HL-60 (cell line): ENCODE data around the gene RAX2.

ENCODE experiments used
- DNase-seq, 2 experiments: peaks; one replicate each; pipeline ENCODE4 v3.0.0-alpha.2; 2010 to 2020; ENCODE audit warnings: low read depth in 1 of 2, low spot score in 1 of 2
- H3K27ac ChIP-seq: fragments of 250-450 bp; sonication (Bioruptor Pico); replicated peaks from 2 replicates; pipeline ENCODE4 v1.5.1; 2020; ENCODE audit warnings: mild to moderate bottlenecking, moderate library complexity
- H3K27me3 ChIP-seq: fragments of 250-450 bp; sonication (Bioruptor Pico); 2 replicates; pipeline ENCODE4 v1.5.1; 2021; ENCODE audit warnings: mild to moderate bottlenecking, moderate library complexity; ENCODE audit not compliant: insufficient read depth, poor library complexity, severe bottlenecking
- H3K4me3 ChIP-seq: replicated peaks from 2 replicates; pipeline ENCODE4 v1.5.1; 2011; ENCODE audit warnings: mild to moderate bottlenecking, control low read depth, low read length; ENCODE audit not compliant: insufficient read depth
- CTCF ChIP-seq: IDR thresholded peaks from one replicate; pipeline ENCODE4 v1.5.1; 2011; ENCODE audit warnings: low read length, control low read depth, inconsistent platforms; ENCODE audit not compliant: insufficient read depth
- GABPA ChIP-seq: IDR thresholded peaks from 2 replicates; pipeline ENCODE4 v1.6.1; 2012; ENCODE audit warnings: low read depth
- POLR2AphosphoS5 ChIP-seq: IDR thresholded peaks from 2 replicates; pipeline ENCODE4 v1.6.1; 2012; ENCODE audit warnings: low read depth
- REST ChIP-seq: IDR thresholded peaks from 2 replicates; pipeline ENCODE4 v1.6.1; 2012; ENCODE audit warnings: low read depth; ENCODE audit not compliant: insufficient replicate concordance
- SPI1 ChIP-seq: IDR thresholded peaks from 2 replicates; pipeline ENCODE4 v1.6.1; 2012; ENCODE audit warnings: low read depth, mild to moderate bottlenecking, borderline replicate concordance

Gene RAX2

GRCh38 chr19:3730457-3730958 lies 41.5 kb downstream of the RAX2 start:
- H3K27me3 ChIP-seq: no peaks in the 10 kb centered on the region
- H3K27ac ChIP-seq: no peak overlapping the region
- TF ChIP-seq POLR2AphosphoS5: no peak
- TF ChIP-seq REST: no peak
- no peak for TF ChIP-seq SPI1
- no peak for TF ChIP-seq GABPA
- TF ChIP-seq CTCF: no peak
- no peak overlapping the region for H3K4me3 ChIP-seq
- no peak for DNase-seq

GRCh38 chr19:3725640-3726310 lies 46.3 kb downstream of the RAX2 start:
- no peak for DNase-seq
- no peak for TF ChIP-seq POLR2AphosphoS5
- peaks cover 24% of the 10 kb centered on the region for H3K27me3 ChIP-seq
- H3K4me3 ChIP-seq: no peak overlapping the region
- no peak overlapping the region for H3K27ac ChIP-seq

- DNase-seq: no peak
- Histone ChIP-seq H3K27me3 (peaks cover 30% of the 10 kb centered on the region), H3K4me3 (no peak overlapping the region), H3K27ac (no peak overlapping the region)
- no peak for TF ChIP-seq CTCF
- TF ChIP-seq REST: no peak
- TF ChIP-seq POLR2AphosphoS5: no peak
- TF ChIP-seq GABPA: no peak
- no peak for TF ChIP-seq SPI1
These were observed 46.9 kb downstream of the RAX2 start for GRCh38 chr19:3725121-3725520.

GRCh38 chr19:3723883-3724282 lies 48.1 kb downstream of the RAX2 start:
- DNase-seq: no peak
- Histone ChIP-seq H3K4me3 (no peak overlapping the region), H3K27ac (no peak overlapping the region)

More at GRCh38 chr19:3723883-3724282, 48.1 kb downstream of the RAX2 start:
- TF ChIP-seq REST (no peak), POLR2AphosphoS5 (no peak), GABPA (no peak), CTCF (no peak), SPI1 (no peak)
- H3K27me3 ChIP-seq: peaks cover 35% of the 10 kb centered on the region
